HG02938 (cell line): ENCODE measurements around the gene GHSR.

ENCODE experiments used
- ATAC-seq: cut with Tn5 transposase; IDR thresholded peaks from one replicate; pipeline ENCODE4 v1.9.1; 2021; ENCODE audit warnings: mild to moderate bottlenecking, moderate library complexity; ENCODE audit not compliant: unreplicated experiment

Gene GHSR

GRCh38 chr3:172447611-172448579 is at the start of gene GHSR:
TSS of gene GHSR (minus strand) at chr3:172448456. CDS start at chr3:172448413, 43 bp downstream.
- ATAC-seq, result no peak

GRCh38 chr3:172490198-172490669 is 42.0 kb upstream of the GHSR start:
- ATAC-seq, result peak; percentile 65

- peak; percentile 40 for ATAC-seq
Observed at GRCh38 chr3:172478116-172478515, 29.9 kb upstream of the GHSR start.

- ATAC-seq, result no peak
Observed at GRCh38 chr3:172476347-172476746, 28.1 kb upstream of the GHSR start.

- no peak for ATAC-seq
Observed at GRCh38 chr3:172475703-172476102, 27.4 kb upstream of the GHSR start.

- ATAC-seq, result no peak
Observed at GRCh38 chr3:172471903-172472302, 23.6 kb upstream of the GHSR start.

- no peak for ATAC-seq
Observed at GRCh38 chr3:172470588-172470987, 22.3 kb upstream of the GHSR start.

GRCh38 chr3:172467170-172467824 is 19.0 kb upstream of the GHSR start:
- no peak for ATAC-seq

- no peak for ATAC-seq
Observed at GRCh38 chr3:172466553-172467130, 18.4 kb upstream of the GHSR start.

GRCh38 chr3:172465281-172465680 is 17.0 kb upstream of the GHSR start:
- ATAC-seq, result no peak

- ATAC-seq, result no peak
Observed at GRCh38 chr3:172464306-172464705, 16.1 kb upstream of the GHSR start.

GRCh38 chr3:172461530-172462138 is 13.4 kb upstream of the GHSR start:
- ATAC-seq, result peak; percentile 62

GRCh38 chr3:172456404-172456803 is 8.1 kb upstream of the GHSR start:
- ATAC-seq, result no peak

GRCh38 chr3:172454180-172454579 is 5.9 kb upstream of the GHSR start:
- ATAC-seq, result no peak

- no peak for ATAC-seq
Observed at GRCh38 chr3:172449466-172450149, 1.4 kb upstream of the GHSR start.

- ATAC-seq, result no peak
Observed at GRCh38 chr3:172448661-172449465, 607 bp upstream of the GHSR start.

GRCh38 chr3:172446198-172446597 is 2.1 kb downstream of the GHSR start:
- ATAC-seq, result no peak

- ATAC-seq, result no peak
Observed at GRCh38 chr3:172444821-172445220, 3.4 kb downstream of the GHSR start.

- ATAC-seq, result no peak
Observed at GRCh38 chr3:172442606-172443005, 5.7 kb downstream of the GHSR start.

GRCh38 chr3:172441581-172441980 is 6.7 kb downstream of the GHSR start:
- ATAC-seq, result no peak
